GM21576 (cell line): Measurements from ENCODE around the gene TRIM43.
"Not testable (repeated sequence)": the region's sequence is repeated elsewhere in the genome, so short reads cannot be mapped to it uniquely, and the experiment has no call there.

Experiments
- ATAC-seq: cut with Tn5 transposase; IDR thresholded peaks from one replicate; pipeline ENCODE4 v1.9.1; 2021; ENCODE audit warnings: mild to moderate bottlenecking, moderate library complexity; ENCODE audit not compliant: unreplicated experiment

Gene TRIM43

GRCh38 chr2:95591701-95592100 is at the start of gene TRIM43:
TRIM43 (plus strand) TSS chr2:95592001; CDS start chr2:95594024, 2,023 bp downstream.
- ATAC-seq, result not testable (repeated sequence)

GRCh38 chr2:95551055-95551568 is 40.7 kb upstream of the TRIM43 start:
- ATAC-seq, result no peak

- ATAC-seq, result no peak
Observed at GRCh38 chr2:95552911-95553310, 38.9 kb upstream of the TRIM43 start.

- ATAC-seq, result no peak
Observed at GRCh38 chr2:95569170-95569569, 22.6 kb upstream of the TRIM43 start.

- ATAC-seq, result no peak
Observed at GRCh38 chr2:95573866-95574265, 17.9 kb upstream of the TRIM43 start.

- no peak for ATAC-seq
Observed at GRCh38 chr2:95574506-95574905, 17.3 kb upstream of the TRIM43 start.

- no peak for ATAC-seq
Observed at GRCh38 chr2:95575857-95576256, 15.9 kb upstream of the TRIM43 start.

- ATAC-seq, result no peak
Observed at GRCh38 chr2:95578539-95578938, 13.3 kb upstream of the TRIM43 start.

GRCh38 chr2:95583545-95583944 is 8.3 kb upstream of the TRIM43 start:
- not testable (repeated sequence) for ATAC-seq

GRCh38 chr2:95584321-95584720 is 7.5 kb upstream of the TRIM43 start:
- not testable (repeated sequence) for ATAC-seq

- ATAC-seq, result not testable (repeated sequence)
Observed at GRCh38 chr2:95589777-95590536, 1.8 kb upstream of the TRIM43 start.

GRCh38 chr2:95592973-95593372 is 1.2 kb downstream of the TRIM43 start:
- ATAC-seq, result not testable (repeated sequence)

- not testable (repeated sequence) for ATAC-seq
Observed at GRCh38 chr2:95595012-95595411, 3.2 kb downstream of the TRIM43 start.

- ATAC-seq, result not testable (repeated sequence)
Observed at GRCh38 chr2:95601301-95601700, 9.5 kb downstream of the TRIM43 start.

GRCh38 chr2:95602146-95602545 is 10.3 kb downstream of the TRIM43 start:
- not testable (repeated sequence) for ATAC-seq

GRCh38 chr2:95608356-95608755 is 16.6 kb downstream of the TRIM43 start:
- ATAC-seq, result not testable (repeated sequence)

GRCh38 chr2:95609764-95610163 is 18.0 kb downstream of the TRIM43 start:
- not testable (repeated sequence) for ATAC-seq

GRCh38 chr2:95613048-95613447 is 21.2 kb downstream of the TRIM43 start:
- not testable (repeated sequence) for ATAC-seq

- ATAC-seq, result not testable (repeated sequence)
Observed at GRCh38 chr2:95622728-95623127, 30.9 kb downstream of the TRIM43 start.

GRCh38 chr2:95630987-95631386 is 39.2 kb downstream of the TRIM43 start:
- ATAC-seq, result not testable (repeated sequence)

- ATAC-seq, result not testable (repeated sequence)
Observed at GRCh38 chr2:95633626-95634259, 41.9 kb downstream of the TRIM43 start.
